ENCODE data around the gene PDZD8.

PDZD8 gene

DNA sequence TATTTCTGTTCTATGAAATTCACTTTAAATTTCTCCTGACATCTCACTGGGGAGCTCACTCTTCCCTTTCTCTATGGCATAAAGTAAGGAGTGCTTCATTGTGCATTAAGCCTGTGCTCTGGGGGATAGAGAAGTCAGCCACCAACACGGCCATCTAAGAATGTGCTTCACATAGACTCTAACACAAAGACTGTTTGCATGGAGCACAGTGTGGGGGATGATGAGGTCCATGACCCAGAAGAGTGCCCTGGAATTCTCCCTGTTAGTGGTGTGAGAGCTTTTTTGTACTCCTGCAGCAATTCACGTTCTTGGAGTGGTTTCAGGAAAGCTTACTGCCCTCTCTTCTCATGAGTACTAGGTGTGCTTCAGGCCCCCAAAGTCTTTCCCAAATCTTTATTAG, 43.9 kb upstream of the PDZD8 start:
- TF ChIP-seq, protein P1, sequence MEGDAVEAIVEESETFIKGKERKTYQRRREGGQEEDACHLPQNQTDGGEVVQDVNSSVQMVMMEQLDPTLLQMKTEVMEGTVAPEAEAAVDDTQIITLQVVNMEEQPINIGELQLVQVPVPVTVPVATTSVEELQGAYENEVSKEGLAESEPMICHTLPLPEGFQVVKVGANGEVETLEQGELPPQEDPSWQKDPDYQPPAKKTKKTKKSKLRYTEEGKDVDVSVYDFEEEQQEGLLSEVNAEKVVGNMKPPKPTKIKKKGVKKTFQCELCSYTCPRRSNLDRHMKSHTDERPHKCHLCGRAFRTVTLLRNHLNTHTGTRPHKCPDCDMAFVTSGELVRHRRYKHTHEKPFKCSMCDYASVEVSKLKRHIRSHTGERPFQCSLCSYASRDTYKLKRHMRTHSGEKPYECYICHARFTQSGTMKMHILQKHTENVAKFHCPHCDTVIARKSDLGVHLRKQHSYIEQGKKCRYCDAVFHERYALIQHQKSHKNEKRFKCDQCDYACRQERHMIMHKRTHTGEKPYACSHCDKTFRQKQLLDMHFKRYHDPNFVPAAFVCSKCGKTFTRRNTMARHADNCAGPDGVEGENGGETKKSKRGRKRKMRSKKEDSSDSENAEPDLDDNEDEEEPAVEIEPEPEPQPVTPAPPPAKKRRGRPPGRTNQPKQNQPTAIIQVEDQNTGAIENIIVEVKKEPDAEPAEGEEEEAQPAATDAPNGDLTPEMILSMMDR (IDR thresholded peaks at IDR 0.05; ENCODE audit: borderline replicate concordance, control extremely low read depth, extremely low read depth, insufficient read depth, missing control alignments) = no peak
- in situ Hi-C loops (cut with MboI; ENCODE audit: low sequenced_read_pairs, unreplicated experiment) = no loop called here
- DNase-seq (ENCODE audit: low spot score) = no peak

DNA sequence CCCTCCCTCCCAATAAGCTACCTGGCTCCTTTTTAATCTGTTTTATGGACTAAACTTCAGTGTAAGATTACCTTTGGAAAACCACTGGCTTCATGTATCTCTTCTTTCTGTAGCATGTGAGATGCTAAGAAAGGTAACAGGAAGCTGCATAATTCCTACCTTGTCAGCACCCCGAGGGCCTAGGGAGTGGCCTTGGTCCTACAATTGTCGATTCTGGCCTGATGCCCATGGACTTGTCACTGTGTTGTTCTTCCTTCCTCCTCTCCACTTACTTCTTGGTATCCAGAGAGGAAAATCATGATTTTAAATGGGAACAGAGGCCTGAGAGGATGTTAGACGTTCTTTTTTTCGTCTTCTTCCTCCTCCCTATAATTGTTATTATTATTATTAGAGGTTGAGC, 42.9 kb upstream of the PDZD8 start:
- TF ChIP-seq, protein P1 (IDR thresholded peaks at IDR 0.05; ENCODE audit: borderline replicate concordance, control extremely low read depth, extremely low read depth, insufficient read depth, missing control alignments) = no peak
- in situ Hi-C loops (cut with MboI; ENCODE audit: low sequenced_read_pairs, unreplicated experiment) = no loop called here
- no peak for DNase-seq (ENCODE audit: low spot score)

DNA sequence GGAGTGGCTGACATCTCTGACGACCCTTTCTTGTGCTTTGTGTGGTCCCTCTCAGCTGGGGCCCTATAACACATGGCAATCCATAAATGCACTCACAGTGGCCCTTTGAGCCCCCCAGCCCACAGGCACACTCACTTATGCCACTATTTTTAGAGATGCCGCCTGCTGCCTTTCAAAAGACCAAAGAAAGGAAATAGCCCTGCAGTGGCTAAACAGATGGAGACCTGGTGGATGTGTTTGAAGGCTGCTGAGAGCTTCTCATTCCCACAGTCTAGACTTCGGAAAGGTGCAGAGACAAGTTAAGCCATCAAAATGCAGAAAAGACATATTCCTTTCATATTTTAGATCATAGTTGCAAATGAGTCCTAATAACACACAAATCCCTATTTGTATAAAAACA, 42.0 kb upstream of the PDZD8 start:
- no peak for DNase-seq (ENCODE audit: low spot score)
- in situ Hi-C loops (cut with MboI; ENCODE audit: low sequenced_read_pairs, unreplicated experiment) = no loop called here
- TF ChIP-seq, protein P1 (IDR thresholded peaks at IDR 0.05; ENCODE audit: borderline replicate concordance, control extremely low read depth, extremely low read depth, insufficient read depth, missing control alignments) = no peak

DNA sequence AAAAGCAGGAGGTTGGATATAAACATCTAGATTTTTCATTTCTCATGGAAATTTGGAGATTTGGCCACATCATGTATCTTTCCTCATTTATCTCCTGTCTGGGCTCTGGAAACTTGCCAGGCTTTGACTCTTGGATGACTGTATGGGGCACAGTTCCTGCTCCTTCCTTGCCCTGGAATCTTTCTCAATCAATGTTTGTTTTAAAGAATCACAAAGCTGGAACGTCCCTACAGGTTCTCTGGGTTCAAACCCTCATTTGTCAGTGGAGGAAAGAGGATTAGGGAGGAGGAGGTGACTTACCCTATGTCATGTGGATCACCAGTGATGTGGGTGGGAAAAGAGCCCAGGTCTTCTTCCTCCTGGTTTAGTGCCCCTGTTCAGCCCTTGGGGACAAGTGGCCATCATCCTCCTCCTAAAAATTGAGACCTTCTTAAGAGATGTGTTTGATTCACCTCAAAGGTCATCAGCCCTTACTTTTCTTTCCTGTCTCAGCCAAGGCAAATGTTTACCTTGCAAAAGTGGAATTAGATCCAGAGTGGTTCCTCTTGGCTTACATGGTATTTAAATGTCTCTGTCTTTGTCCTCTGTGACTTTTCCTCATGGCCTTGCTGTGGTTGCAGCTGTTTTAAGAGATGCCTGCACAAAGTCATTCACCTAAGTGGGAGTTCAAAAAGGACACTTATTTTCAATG, 38.8 kb upstream of the PDZD8 start:
- no peak for DNase-seq (ENCODE audit: low spot score)
- TF ChIP-seq, protein P1 (IDR thresholded peaks at IDR 0.05; ENCODE audit: borderline replicate concordance, control extremely low read depth, extremely low read depth, insufficient read depth, missing control alignments) = no peak
- in situ Hi-C loops (cut with MboI; ENCODE audit: low sequenced_read_pairs, unreplicated experiment) = no loop called here

DNA sequence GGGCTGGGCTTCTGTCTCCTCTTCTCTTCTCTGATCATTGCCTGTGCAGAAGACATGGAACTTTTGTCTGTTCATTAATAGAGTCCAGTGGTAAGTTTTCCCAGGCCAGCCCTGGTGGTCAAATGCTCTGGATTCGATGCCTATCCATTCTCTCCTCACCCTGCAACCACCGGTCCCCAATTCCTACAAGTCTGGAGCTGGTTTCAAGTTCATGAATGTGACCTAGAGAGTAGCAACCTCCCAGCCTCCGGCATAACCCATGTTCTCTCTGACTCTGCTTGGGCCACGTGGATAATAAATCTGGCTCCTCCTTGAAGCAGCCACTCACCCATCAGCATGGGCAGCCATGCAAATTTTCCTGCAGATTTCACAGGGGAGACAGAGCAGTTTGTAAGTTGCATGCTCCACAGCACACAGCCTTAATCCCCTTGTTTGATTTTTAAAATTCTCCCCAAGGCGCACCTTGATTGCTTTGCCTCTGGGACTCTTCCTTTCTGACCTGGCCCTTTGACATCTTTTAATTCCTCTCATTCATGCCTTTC, 37.3 kb upstream of the PDZD8 start:
- TF ChIP-seq, protein P1 (IDR thresholded peaks at IDR 0.05; ENCODE audit: borderline replicate concordance, control extremely low read depth, extremely low read depth, insufficient read depth, missing control alignments) = no peak
- no peak for DNase-seq (ENCODE audit: low spot score)
- in situ Hi-C loops (cut with MboI; ENCODE audit: low sequenced_read_pairs, unreplicated experiment) = no loop called here

DNA sequence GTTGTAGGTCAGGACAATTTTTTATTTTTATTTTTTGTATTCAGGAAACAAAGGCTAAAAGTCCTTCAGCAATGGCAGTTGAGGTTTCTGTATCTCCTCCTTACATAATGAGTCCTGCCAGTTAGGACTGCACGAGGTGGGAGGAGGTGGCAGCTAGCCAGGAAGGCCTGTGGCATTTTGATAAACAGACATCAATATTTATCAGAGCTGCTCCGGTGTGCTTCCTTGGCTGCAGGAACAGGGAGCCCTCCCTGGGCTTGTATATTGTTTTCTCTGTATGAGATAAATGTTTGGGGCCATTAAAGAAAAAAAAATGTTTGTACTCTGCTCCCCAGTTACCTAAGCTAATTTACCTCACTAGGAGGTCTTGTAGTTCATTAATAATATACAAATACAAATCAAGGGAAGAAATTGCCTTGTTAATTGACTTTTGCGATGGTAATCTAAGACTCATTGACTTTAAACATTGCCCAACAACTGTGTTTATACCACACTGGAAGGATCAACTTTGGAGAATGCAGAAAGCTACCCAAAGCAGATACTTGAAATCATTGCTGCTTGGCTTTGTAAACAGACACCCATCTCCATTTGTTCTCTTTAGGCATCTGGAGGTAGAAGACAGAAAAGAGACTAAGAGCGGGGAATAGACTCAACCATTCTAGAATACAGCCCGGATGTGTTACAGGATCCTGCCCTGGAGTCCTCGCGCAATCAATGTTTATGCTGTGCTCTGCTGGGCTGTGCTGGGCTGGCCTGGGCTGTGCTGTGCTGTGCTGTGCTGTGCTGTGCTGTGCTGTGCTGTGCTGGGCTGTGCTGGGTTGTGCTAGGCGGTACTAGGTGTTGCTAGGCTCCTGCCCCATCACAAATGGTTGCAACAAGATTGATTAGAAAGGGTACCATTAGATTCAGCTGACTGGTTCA, 36.5 kb upstream of the PDZD8 start:
- TF ChIP-seq, protein P1 (IDR thresholded peaks at IDR 0.05; ENCODE audit: borderline replicate concordance, control extremely low read depth, extremely low read depth, insufficient read depth, missing control alignments) = no peak
- in situ Hi-C loops (cut with MboI; ENCODE audit: low sequenced_read_pairs, unreplicated experiment) = no loop called here
- no peak for DNase-seq (ENCODE audit: low spot score)
